ENCODE results near the gene CCN6. TPM values are rescaled to one million over a fixed set of nuclear protein-coding genes. Genes with fewer than 3 reads are reported as not detected.

The CCN6 gene
- total RNA-seq, 1 experiment from 2014 or later: not detected

DNA sequence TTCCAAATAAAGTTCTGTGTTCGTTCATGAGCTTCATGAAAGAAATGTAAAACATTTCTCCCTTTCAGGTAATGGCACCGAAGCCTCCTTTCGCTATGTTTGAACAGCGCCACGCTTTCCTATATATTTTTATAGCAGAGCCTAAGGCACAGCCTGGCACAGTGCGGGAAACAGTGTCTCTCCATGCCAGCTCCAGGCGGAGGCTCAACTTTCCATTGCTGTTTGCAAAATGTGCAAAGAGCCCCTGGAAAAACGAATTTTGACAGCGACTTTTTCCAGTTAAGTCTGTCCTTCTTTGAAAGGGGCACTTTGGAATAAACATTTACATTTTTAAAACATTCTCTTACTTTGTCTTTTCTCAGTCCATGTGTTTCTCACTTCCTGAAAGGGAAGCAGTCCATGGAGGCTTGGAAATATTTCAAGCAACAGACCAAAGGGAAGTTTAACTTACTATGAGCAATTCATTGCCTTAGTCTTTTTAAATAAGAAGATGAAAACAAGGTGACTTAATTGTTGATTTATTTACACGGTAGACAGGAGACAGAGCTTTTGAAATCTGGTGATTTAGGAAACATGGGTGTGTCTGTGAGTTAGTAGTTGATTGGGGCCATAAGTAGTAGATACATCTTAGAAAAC lies 769 bp downstream of the CCN6 start:
- H3K27me3 ChIP-seq (ENCODE audit: insufficient read depth, low read length): no peaks in the 10 kb centered on the region
- CTCF ChIA-PET: no interaction called here
- no peaks in the 10 kb centered on the region for H3K9me3 ChIP-seq (ENCODE audit: control insufficient read depth in 1 of 2, insufficient read depth in 1 of 2, low read depth in 1 of 2, low read length in 2 of 2)
- H3K9ac ChIP-seq (ENCODE audit: low read length): no peak overlapping the region
- no peaks in the 10 kb centered on the region for H3K4me1 ChIP-seq (ENCODE audit: control insufficient read depth in 1 of 2, insufficient read depth in 2 of 2, low read length in 2 of 2)
- no peaks in the 10 kb centered on the region for H3K36me3 ChIP-seq (ENCODE audit: control insufficient read depth in 1 of 2, insufficient read depth in 2 of 2, low read length in 2 of 2)
- no peak overlapping the region for H3K4me3 ChIP-seq (replicated peaks in 1 of 2; ENCODE audit: low read depth in 1 of 2, low read length in 2 of 2)
- no peaks in the 10 kb centered on the region for H3K9me2 ChIP-seq (ENCODE audit: insufficient read depth)
- H2AFZ ChIP-seq (ENCODE audit: low read depth, low read length, poor library complexity, severe bottlenecking): no peak overlapping the region
- TF ChIP-seq CEBPB (IDR thresholded peaks at IDR 0.05; ENCODE audit: low read depth) (no peak), RAD21 (IDR thresholded peaks at IDR 0.05; ENCODE audit: low read depth) (no peak), ZBTB33 (IDR thresholded peaks at IDR 0.05; ENCODE audit: extremely low read depth, insufficient replicate concordance, low read length) (no peak), SRF (IDR thresholded peaks at IDR 0.05; ENCODE audit: low read depth) (no peak)
- H3K4me2 ChIP-seq (ENCODE audit: low read length): no peak overlapping the region
- no peaks in the 10 kb centered on the region for H4K20me1 ChIP-seq (ENCODE audit: insufficient read depth)
- H3K79me2 ChIP-seq (ENCODE audit: insufficient read depth, low read length): no peaks in the 10 kb centered on the region
- RAD21 ChIA-PET (ENCODE audit: low non-redundant PET in 1 of 2, low total read pairs in 2 of 2, uncharacterized antibody in 2 of 2, unreplicated experiment in 2 of 2): no interaction called here
- ATAC-seq: no peak
- no TSS peak for BruUV-seq (replicated peaks)
- no peak for DNase-seq (ENCODE audit: low read depth, low spot score)
- H3K27ac ChIP-seq (ENCODE audit: low read depth, low read length): no peak overlapping the region
- intact Hi-C loops (cut with micrococcal nuclease): no loop called here
- POLR2A ChIA-PET: no interaction called here

DNA sequence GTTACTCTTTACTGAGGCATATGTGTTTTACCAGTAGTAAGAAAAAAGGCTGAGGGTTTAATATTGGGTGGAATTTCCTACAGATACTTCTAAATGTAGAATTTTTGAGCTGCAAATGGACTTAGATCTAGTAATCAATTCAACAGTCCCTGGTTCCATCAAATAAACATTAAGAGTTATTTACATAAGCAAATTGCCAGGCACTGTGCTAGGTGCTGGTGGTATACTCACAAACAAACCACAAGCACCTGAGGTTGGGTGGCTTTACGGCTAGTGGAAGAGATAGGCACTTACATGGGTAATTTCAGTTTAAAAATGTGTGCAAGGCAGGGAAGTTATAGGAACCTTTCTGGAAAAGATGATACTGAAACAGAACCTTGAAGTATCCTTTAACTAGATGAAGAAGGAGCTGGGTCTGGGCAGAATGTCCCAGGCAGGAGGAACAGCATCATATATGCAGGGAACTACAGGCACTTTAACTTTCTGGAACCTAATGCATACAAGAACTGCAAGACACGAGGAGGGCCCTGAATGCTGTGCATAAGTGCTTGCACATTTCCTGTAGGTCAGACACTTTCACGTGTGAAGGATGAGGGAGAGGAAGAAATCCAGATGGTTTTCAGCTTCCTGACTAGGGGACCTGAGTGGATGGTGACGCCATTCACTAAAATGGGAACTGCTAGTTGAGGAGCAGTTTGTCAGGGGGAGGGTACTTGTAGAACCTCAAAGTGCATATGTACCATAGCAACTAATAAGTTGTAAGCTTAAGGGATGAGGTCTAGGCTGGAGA lies 4.5 kb downstream of the CCN6 start:
- DNase-seq (ENCODE audit: low read depth, low spot score) (no peak), ATAC-seq (no peak)

More for the DNA sequence above, 4.5 kb downstream of the CCN6 start:
- no peaks in the 10 kb centered on the region for H3K4me1 ChIP-seq (ENCODE audit: control insufficient read depth in 1 of 2, insufficient read depth in 2 of 2, low read length in 2 of 2)
- H3K9me3 ChIP-seq (ENCODE audit: control insufficient read depth in 1 of 2, insufficient read depth in 1 of 2, low read depth in 1 of 2, low read length in 2 of 2): no peaks in the 10 kb centered on the region
- no peak overlapping the region for H3K27ac ChIP-seq (ENCODE audit: low read depth, low read length)
- H3K9ac ChIP-seq (ENCODE audit: low read length): no peak overlapping the region
- H3K36me3 ChIP-seq (ENCODE audit: control insufficient read depth in 1 of 2, insufficient read depth in 2 of 2, low read length in 2 of 2): no peaks in the 10 kb centered on the region
- POLR2A ChIA-PET: no interaction called here
- no peaks in the 10 kb centered on the region for H3K79me2 ChIP-seq (ENCODE audit: insufficient read depth, low read length)
- H3K4me3 ChIP-seq (replicated peaks in 1 of 2; ENCODE audit: low read depth in 1 of 2, low read length in 2 of 2): no peak overlapping the region
- H3K4me2 ChIP-seq (ENCODE audit: low read length): no peak overlapping the region
- RAD21 ChIA-PET (ENCODE audit: low non-redundant PET in 1 of 2, low total read pairs in 2 of 2, uncharacterized antibody in 2 of 2, unreplicated experiment in 2 of 2): no interaction called here
- H4K20me1 ChIP-seq (ENCODE audit: insufficient read depth): no peaks in the 10 kb centered on the region
- TF ChIP-seq ZFX (IDR thresholded peaks at IDR 0.05) (no peak), POLR2AphosphoS5 (IDR thresholded peaks at IDR 0.05; ENCODE audit: low read depth, low read length) (no peak), CBX3 (IDR thresholded peaks at IDR 0.05; ENCODE audit: low read depth) (no peak), FOSL1 (IDR thresholded peaks at IDR 0.05; ENCODE audit: low read depth) (no peak), EZH2phosphoT487 (IDR thresholded peaks at IDR 0.05; ENCODE audit: borderline replicate concordance) (no peak), SIN3A (IDR thresholded peaks at IDR 0.05; ENCODE audit: low read depth) (no peak), SRF (IDR thresholded peaks at IDR 0.05; ENCODE audit: low read depth) (no peak)
- no peak overlapping the region for H2AFZ ChIP-seq (ENCODE audit: low read depth, low read length, poor library complexity, severe bottlenecking)
- no TSS peak for BruUV-seq (replicated peaks)
- CTCF ChIA-PET: no interaction called here
- no peaks in the 10 kb centered on the region for H3K27me3 ChIP-seq (ENCODE audit: insufficient read depth, low read length)
- H3K9me2 ChIP-seq (ENCODE audit: insufficient read depth): no peaks in the 10 kb centered on the region
- intact Hi-C loops (cut with micrococcal nuclease): no loop called here

All from HCT116 (cell line).